Fibroblast of lung (primary cell): ENCODE data around the gene POLK.

Source experiments
- EZH2 ChIP-seq: IDR thresholded peaks from 2 replicates; pipeline ENCODE4 v1.5.1; 2012; ENCODE audit warnings: low read length, control low read depth, mild to moderate bottlenecking; ENCODE audit errors: missing control alignments
- TF ChIP-seq, protein P1 (sequence below), 2 donors: IDR thresholded peaks in 1 of 2; conservative IDR thresholded peaks in 1 of 2; 1 replicate in 1 of 2; 2 replicates in 1 of 2; pipeline ENCODE4 v1.5.1; 2011 to 2012; ENCODE audit warnings: low read length in 2 of 2, control low read depth in 1 of 2, inconsistent platforms in 1 of 2, low read depth in 1 of 2, mild to moderate bottlenecking in 1 of 2

DNA sequence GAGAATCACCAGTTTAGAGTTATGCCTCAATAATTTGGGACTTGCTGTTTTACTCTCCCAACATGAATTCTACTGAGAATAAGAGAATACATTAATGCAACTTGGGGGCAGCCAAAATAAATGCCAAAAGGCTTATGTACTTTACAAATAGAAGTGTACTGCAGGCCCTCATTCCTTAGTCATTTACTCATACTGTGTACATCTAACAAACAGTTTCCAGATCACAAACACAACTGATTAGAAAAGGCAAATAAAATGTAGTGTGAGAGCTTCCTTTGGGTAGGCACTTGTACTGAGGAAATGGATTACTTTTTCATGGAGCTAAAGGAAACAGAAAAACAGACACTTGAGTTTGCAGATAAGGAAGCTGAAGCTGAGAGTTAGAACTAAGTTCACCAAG lies 112.2 kb downstream of the POLK start:
- TF ChIP-seq, protein P1, sequence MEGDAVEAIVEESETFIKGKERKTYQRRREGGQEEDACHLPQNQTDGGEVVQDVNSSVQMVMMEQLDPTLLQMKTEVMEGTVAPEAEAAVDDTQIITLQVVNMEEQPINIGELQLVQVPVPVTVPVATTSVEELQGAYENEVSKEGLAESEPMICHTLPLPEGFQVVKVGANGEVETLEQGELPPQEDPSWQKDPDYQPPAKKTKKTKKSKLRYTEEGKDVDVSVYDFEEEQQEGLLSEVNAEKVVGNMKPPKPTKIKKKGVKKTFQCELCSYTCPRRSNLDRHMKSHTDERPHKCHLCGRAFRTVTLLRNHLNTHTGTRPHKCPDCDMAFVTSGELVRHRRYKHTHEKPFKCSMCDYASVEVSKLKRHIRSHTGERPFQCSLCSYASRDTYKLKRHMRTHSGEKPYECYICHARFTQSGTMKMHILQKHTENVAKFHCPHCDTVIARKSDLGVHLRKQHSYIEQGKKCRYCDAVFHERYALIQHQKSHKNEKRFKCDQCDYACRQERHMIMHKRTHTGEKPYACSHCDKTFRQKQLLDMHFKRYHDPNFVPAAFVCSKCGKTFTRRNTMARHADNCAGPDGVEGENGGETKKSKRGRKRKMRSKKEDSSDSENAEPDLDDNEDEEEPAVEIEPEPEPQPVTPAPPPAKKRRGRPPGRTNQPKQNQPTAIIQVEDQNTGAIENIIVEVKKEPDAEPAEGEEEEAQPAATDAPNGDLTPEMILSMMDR (conservative IDR thresholded peaks at IDR 0.05 in 1 of 2, IDR thresholded peaks at IDR 0.05 in 1 of 2; ENCODE audit: low read depth in 1 of 2, low read length in 2 of 2), result no peak
- TF ChIP-seq EZH2, result no peak
